GM12878 (cell line): ENCODE results near the gene RNF44. TPM values are rescaled to one million over a fixed set of nuclear protein-coding genes. Genes with fewer than 3 reads are reported as not detected.

Experiments
- ATAC-seq: fragments of 200-7000 bp; cut with Tn5 transposase; 3 replicates; pipeline ENCODE4 v1.9.1; 2020; ENCODE audit warnings: mild to moderate bottlenecking, moderate library complexity
- BruUV-seq: library from RNA; stranded (reverse); fragments of 400-500 nt; replicated peaks from 2 replicates; lab custom pipeline; 2021; lab: Mats Ljungman, UMichigan
- CTCF ChIA-PET: fragments of 300-600 bp; sonication (Branson Sonifier 250); formaldehyde crosslinking; extraction: SDS; loops from one replicate; lab custom pipeline; 2021; ENCODE audit warnings: inconsistent platforms; lab: Yijun Ruan, JAX
- POLR2A ChIA-PET: fragments of 350-600 bp; formaldehyde crosslinking; extraction: SDS; loops from one replicate; lab custom pipeline; 2021; ENCODE audit warnings: inconsistent platforms; lab: Charles Lee
- RAD21 ChIA-PET: fragments of 300-600 bp; sonication (Branson Sonifier 250); formaldehyde crosslinking; loops from one replicate; lab custom pipeline; 2023; ENCODE audit warnings: antibody characterized with exemption; ENCODE audit not compliant: unreplicated experiment; lab: Charles Lee
- SMC1A ChIA-PET: fragments of 300-600 bp; sonication (Branson Sonifier 250); formaldehyde crosslinking; loops from one replicate; lab custom pipeline; 2023; ENCODE audit not compliant: unreplicated experiment, uncharacterized antibody; lab: Charles Lee
- DNase-seq: peaks from one replicate; pipeline ENCODE4 v3.0.0-alpha.2; 2011; ENCODE audit warnings: low read depth, low spot score
- FAIRE-seq: peaks from 3 replicates; lab custom pipeline; 2011; peaks lifted over from hg19 to GRCh38; lab: Jason Lieb, UNC
- H2AFZ ChIP-seq: 2 replicates; pipeline ENCODE4 v1.6.0; 2011; ENCODE audit warnings: low read depth, low read length, control low read depth; ENCODE audit not compliant: control insufficient read depth
- H3K27ac ChIP-seq: 2 replicates; pipeline ENCODE4 v1.5.1; 2011; ENCODE audit warnings: control low read depth; ENCODE audit not compliant: control insufficient read depth, insufficient read depth
- H3K27me3 ChIP-seq, 2 experiments: replicated peaks in 1 of 2; 2 replicates each; pipeline versions ENCODE4 v1.6.0 to v1.6.1; 2011; ENCODE audit warnings: low read length in 1 of 2; ENCODE audit not compliant: control insufficient read depth in 2 of 2, insufficient read depth in 2 of 2
- H3K36me3 ChIP-seq, 2 experiments: 2 replicates each; pipeline ENCODE4 v1.5.1; 2011; ENCODE audit warnings: low read length in 1 of 2; ENCODE audit not compliant: control insufficient read depth in 2 of 2, insufficient read depth in 2 of 2
- H3K4me1 ChIP-seq: 2 replicates; pipeline ENCODE4 v1.6.1; 2011; ENCODE audit warnings: mild to moderate bottlenecking, low read length, moderate library complexity, mixed read lengths; ENCODE audit not compliant: control insufficient read depth, insufficient read depth
- H3K4me2 ChIP-seq: 2 replicates; pipeline ENCODE4 v1.6.0; 2011; ENCODE audit warnings: control low read depth; ENCODE audit not compliant: control insufficient read depth, insufficient read depth
- H3K4me3 ChIP-seq: fragments of 200-600 bp; sonication (generic); 2 replicates; pipeline ENCODE4 v1.5.1; 2016
- H3K79me2 ChIP-seq: 2 replicates; pipeline ENCODE4 v1.6.0; 2011; ENCODE audit warnings: low read length; ENCODE audit not compliant: control insufficient read depth, insufficient read depth
- H3K9ac ChIP-seq: 2 replicates; pipeline ENCODE4 v1.8.0; 2011; ENCODE audit warnings: low read length, control low read depth, mixed read lengths; ENCODE audit not compliant: control insufficient read depth, insufficient read depth
- H3K9me3 ChIP-seq: replicated peaks from 3 replicates; pipeline ENCODE4 v1.5.1; 2011; ENCODE audit warnings: mild to moderate bottlenecking, low read length; ENCODE audit not compliant: control insufficient read depth, insufficient read depth
- H4K20me1 ChIP-seq: 2 replicates; pipeline ENCODE4 v1.6.0; 2011; ENCODE audit not compliant: control insufficient read depth, insufficient read depth
- BHLHE40 ChIP-seq, 2 experiments: fragments of 450-650 bp in 1 of 2; IDR thresholded peaks; 2 replicates each; pipeline ENCODE4 v1.6.1; 2011 to 2017; ENCODE audit warnings: low read depth in 2 of 2, borderline replicate concordance in 1 of 2, improper control_type of control experiment in 1 of 2, low read length in 1 of 2, mild to moderate bottlenecking in 1 of 2
- CREM ChIP-seq: IDR thresholded peaks from 2 replicates; pipeline ENCODE4 v1.6.1; 2014; ENCODE audit warnings: antibody characterized with exemption, low read depth
- NBN ChIP-seq: fragments of 450-650 bp; IDR thresholded peaks from 2 replicates; pipeline ENCODE4 v1.6.1; 2016
- NFXL1 ChIP-seq: fragments of 450-650 bp; IDR thresholded peaks from 2 replicates; pipeline ENCODE4 v1.6.1; 2017; ENCODE audit warnings: antibody characterized with exemption, mild to moderate bottlenecking, borderline replicate concordance
- ZNF687 ChIP-seq: fragments of 450-650 bp; IDR thresholded peaks from 2 replicates; pipeline ENCODE4 v1.6.1; 2017; ENCODE audit warnings: mild to moderate bottlenecking, moderate library complexity
- WGBS: methylation state at CpG from one replicate; pipeline ENCODE4 v1.1.6; 2016; ENCODE audit warnings: low lambda C conversion rate; ENCODE audit not compliant: insufficient replicate concordance, insufficient coverage; ENCODE audit errors: missing lambda C conversion rate; 5-methylcytosine and 5-hydroxymethylcytosine counted together
- in situ Hi-C: fragments of 300-500 bp; cut with MboI; formaldehyde crosslinking; loops from 9 replicates; pipeline ENCODE4 v1.14.3; 2018; ENCODE audit warnings: mixed read lengths
- intact Hi-C: fragments of 100-400 bp; cut with micrococcal nuclease; formaldehyde crosslinking; loops from one replicate; pipeline ENCODE4 v1.14.2; 2022; ENCODE audit not compliant: unreplicated experiment
- polyA plus RNA-seq, 11 experiments: library from polyadenylated mRNA; depleted of rRNA in 4 of 11; unstranded in 6 of 11; stranded (reverse) in 5 of 11; fragments of >200 nt; fragmentation: Nextera tagmentation in 4 of 11; fragmentation: Illumina TruSeq in 1 of 11; extraction: Ambion mirVana in 4 of 11; extraction: Trizol in 1 of 11; gene quantifications; 1 replicate in 1 of 11; 2 replicates in 10 of 11; pipeline versions ENCODE4 v1.2.1 to v1.2.3, GENCODE V29; 2011 to 2016; ENCODE audit warnings: inconsistent platforms in 2 of 11, missing spikeins in 2 of 11, low read depth in 1 of 11
- total RNA-seq, 4 experiments: library from RNA; depleted of rRNA in 3 of 4; stranded (reverse); fragments of >200 nt in 3 of 4; fragmentation: Illumina TruSeq in 1 of 4; extraction: Trizol in 1 of 4; gene quantifications; 2 replicates each; pipeline versions ENCODE4 v1.2.1 to v1.2.3, GENCODE V29; 2013 to 2021

Gene RNF44
- total and polyA plus RNA-seq, 10 of the 15 experiments (the other 5 are each of a cell fraction or from before 2014, with no cell fraction given), result 1.7 to 51.9 (median 7.9) TPM

DNA sequence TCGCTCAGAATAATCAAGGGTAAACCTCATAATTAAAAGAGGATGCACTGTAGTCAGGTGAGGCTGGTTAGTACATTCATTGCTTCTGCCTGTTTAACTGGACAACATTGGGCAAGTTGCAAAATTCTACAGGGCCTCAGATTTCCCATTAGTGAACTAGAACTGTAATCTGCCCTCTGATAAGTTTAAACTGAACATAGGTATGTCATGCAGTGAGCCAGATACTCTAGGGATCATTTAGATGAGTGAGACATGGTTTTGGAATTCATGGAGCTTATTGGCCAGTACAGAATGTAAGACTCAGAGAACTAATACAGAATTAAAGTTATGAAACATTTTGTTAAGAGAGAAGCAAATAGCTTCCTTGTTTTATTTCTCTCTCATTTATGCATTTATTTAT lies 35.9 kb downstream of the RNF44 start:
- no peak for TF ChIP-seq BHLHE40 (IDR thresholded peaks at IDR 0.05; ENCODE audit: borderline replicate concordance in 1 of 2, low read depth in 2 of 2, low read length in 1 of 2)
- TF ChIP-seq NFXL1, result no peak
- no peak for TF ChIP-seq NBN
- no peak for TF ChIP-seq ZNF687
- TF ChIP-seq CREM, result no peak
- H3K36me3 ChIP-seq, result peaks cover 13 to 30% of the 10 kb centered on the region in 2 experiments
- ChIA-PET POLR2A (no interaction called here), CTCF (interaction anchor here (1.4 kb wide), 1 partner anchor 53 kb away, joined by 6 read pairs; the partner anchor contains the start of gene FAF2), SMC1A (no interaction called here), RAD21 (no interaction called here)
- H3K4me3 ChIP-seq, result no peak overlapping the region
- no TSS peak for BruUV-seq
- 100% methylated on average over 1 of the region's 1 CpG for WGBS
- H3K27ac ChIP-seq, result no peak overlapping the region
- H3K27me3 ChIP-seq, result no peaks in the 10 kb centered on the region
- DNase-seq, result no peak
- no peak overlapping the region for H3K4me2 ChIP-seq
- no peak for FAIRE-seq
- in situ Hi-C loops (no loop called here), intact Hi-C loops (no loop called here)
- H4K20me1 ChIP-seq, result no peaks in the 10 kb centered on the region
- no peaks in the 10 kb centered on the region for H3K79me2 ChIP-seq
- no peak overlapping the region for H2AFZ ChIP-seq
- no peaks in the 10 kb centered on the region for H3K4me1 ChIP-seq
- no peaks in the 10 kb centered on the region for H3K9me3 ChIP-seq
- no peak for ATAC-seq
- H3K9ac ChIP-seq, result no peak overlapping the region
